Uterus (tissue), 4 donors: ENCODE measurements around the gene PHACTR2. TPM values are rescaled to one million over a fixed set of nuclear protein-coding genes. Genes with fewer than 3 reads are reported as not detected.

Experiments used
- DNase-seq, 2 donors: peaks; one replicate each; pipeline ENCODE4 v3.0.0-alpha.2; 2019 to 2020
- H3K27ac ChIP-seq, 2 donors: fragments of 200-600 bp; sonication (generic); 1 replicate in 1 of 2; 2 replicates in 1 of 2; pipeline ENCODE4 v1.5.1; 2016 to 2018
- H3K27me3 ChIP-seq, 2 donors: fragments of 200-600 bp; sonication (generic); one replicate each; pipeline ENCODE4 v1.5.1; 2018 to 2019; ENCODE audit warnings: control low read depth in 1 of 2
- H3K36me3 ChIP-seq, 2 donors: fragments of 200-600 bp; sonication (generic); one replicate each; pipeline ENCODE4 v1.5.1; 2019; ENCODE audit warnings: control low read depth in 1 of 2
- H3K4me1 ChIP-seq, 2 donors: fragments of 200-600 bp; sonication (generic); one replicate each; pipeline ENCODE4 v1.5.1; 2018 to 2019; ENCODE audit warnings: control low read depth in 1 of 2
- H3K4me3 ChIP-seq, 2 donors: fragments of 200-600 bp; sonication (generic); 1 replicate in 1 of 2; 2 replicates in 1 of 2; pipeline ENCODE4 v1.5.1; 2018 to 2019; ENCODE audit warnings: mild to moderate bottlenecking in 1 of 2
- H3K9me3 ChIP-seq, 2 donors: fragments of 200-600 bp; sonication (generic); one replicate each; pipeline ENCODE4 v1.5.1; 2019; ENCODE audit warnings: control low read depth in 1 of 2
- CTCF ChIP-seq, 4 experiments: fragments of 200-600 bp in 2 of 4; fragments of 450-650 bp in 2 of 4; sonication (generic) in 2 of 4; IDR thresholded peaks; one replicate each; pipeline ENCODE4 v1.5.1; 2016 to 2019; ENCODE audit warnings: antibody characterized with exemption in 4 of 4, mild to moderate bottlenecking in 2 of 4, moderate library complexity in 1 of 4
- POLR2A ChIP-seq, 2 donors: fragments of 450-650 bp; IDR thresholded peaks; one replicate each; pipeline ENCODE4 v1.6.1; 2016; ENCODE audit warnings: antibody characterized with exemption in 2 of 2, mild to moderate bottlenecking in 1 of 2, moderate library complexity in 1 of 2
- intact Hi-C: fragments of 100-400 bp; cut with DNase I; formaldehyde crosslinking; loops from one replicate; pipeline ENCODE4 v1.15.1; 2023; ENCODE audit warnings: low total_unique reads
- total RNA-seq, 4 donors: library from RNA; depleted of rRNA in 3 of 4; stranded (reverse); fragments of >200 nt in 3 of 4; gene quantifications; one replicate each; pipeline versions ENCODE4 v1.1.0 to v1.2.4, GENCODE V29; 2014 to 2023
- donor health status: DM: yes; HTN: yes; CAD: no.

The PHACTR2 gene
- total RNA-seq, 4 donors from 2014 or later: 78.2 to 145 (median 90.1) TPM

DNA sequence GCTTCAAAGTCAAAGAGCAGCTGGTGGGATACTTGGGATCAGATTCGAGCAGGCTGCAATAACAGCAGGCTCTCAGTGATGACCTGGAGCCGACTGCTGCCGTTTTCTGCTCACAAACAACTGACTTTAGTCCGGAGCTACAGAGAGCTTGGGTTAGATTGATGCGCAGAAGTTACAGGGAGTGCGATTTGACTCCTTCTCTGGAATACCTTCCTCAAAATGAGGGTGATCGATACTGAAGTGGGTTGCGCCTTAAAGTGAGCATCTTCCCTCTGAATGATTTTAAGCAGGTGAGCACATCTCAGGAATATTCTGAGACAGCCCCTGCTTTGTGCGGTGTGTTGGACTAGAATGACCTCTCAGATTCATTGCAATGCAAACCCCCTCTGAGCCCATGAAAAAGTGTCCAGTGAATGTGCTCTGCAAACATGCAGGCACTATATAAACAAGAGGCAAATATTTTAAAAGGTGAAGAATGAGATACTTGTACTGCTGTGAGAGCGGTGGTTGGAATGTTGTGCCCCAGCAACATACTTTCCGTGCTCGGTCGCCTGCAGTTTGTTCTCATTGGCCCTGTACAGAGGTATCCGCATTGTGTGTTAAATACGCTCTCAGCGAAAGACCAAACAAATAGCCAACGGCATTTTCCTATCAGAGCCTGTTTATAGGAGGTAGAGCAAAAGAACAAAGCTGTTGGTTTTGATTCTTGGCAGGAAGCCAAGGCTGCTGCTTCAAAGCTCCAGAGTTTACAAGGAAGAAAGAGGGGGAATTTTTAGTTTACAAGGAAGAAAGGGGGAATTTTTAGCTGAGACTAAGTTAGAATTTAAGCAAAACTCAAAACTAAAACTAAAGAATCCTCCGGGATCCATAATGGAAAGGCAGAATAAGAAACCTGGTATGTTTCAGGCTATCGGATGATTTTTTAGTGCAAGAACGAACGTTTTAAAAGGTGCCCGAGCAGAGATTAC, 67.7 kb downstream of the PHACTR2 start:
- TF ChIP-seq CTCF (IDR thresholded peaks at IDR 0.05): no peak
- no peak for TF ChIP-seq POLR2A (IDR thresholded peaks at IDR 0.05)
- peak overlapping the region; percentile 5 to 25 for H3K4me3 ChIP-seq
- no peaks in the 10 kb centered on the region for H3K36me3 ChIP-seq
- peak in 1 of 2 donors; percentile 42 for DNase-seq
- H3K27ac ChIP-seq: peak overlapping the region; percentile 70 to 82
- no peaks in the 10 kb centered on the region for H3K27me3 ChIP-seq
- H3K4me1 ChIP-seq: peaks cover 10 to 17% of the 10 kb centered on the region in 2 donors
- H3K9me3 ChIP-seq: no peaks in the 10 kb centered on the region
- intact Hi-C loops: no loop called here

GRCh38 chr6:143746202-143747119, 68.7 kb downstream of the PHACTR2 start:
- H3K4me3 ChIP-seq: peak overlapping the region; percentile 5 to 25
- H3K36me3 ChIP-seq: no peaks in the 10 kb centered on the region
- DNase-seq: no peak
- no peak for TF ChIP-seq POLR2A (IDR thresholded peaks at IDR 0.05)
- TF ChIP-seq CTCF (IDR thresholded peaks at IDR 0.05): no peak
- H3K27me3 ChIP-seq: no peaks in the 10 kb centered on the region
- H3K27ac ChIP-seq: peak overlapping the region; percentile 70 to 82
- peaks cover 10 to 17% of the 10 kb centered on the region in 2 donors for H3K4me1 ChIP-seq
- H3K9me3 ChIP-seq: no peaks in the 10 kb centered on the region
- intact Hi-C loops: no loop called here

GRCh38 chr6:143747347-143747842, 69.6 kb downstream of the PHACTR2 start:
- Histone ChIP-seq H3K4me3 (no peak overlapping the region), H3K9me3 (no peaks in the 10 kb centered on the region), H3K4me1 (peaks cover 10 to 17% of the 10 kb centered on the region in 2 donors), H3K27me3 (no peaks in the 10 kb centered on the region), H3K36me3 (no peaks in the 10 kb centered on the region), H3K27ac (peak overlapping the region in 1 of 2 donors; percentile 37)
- intact Hi-C loops: no loop called here
- DNase-seq: no peak
- TF ChIP-seq CTCF (IDR thresholded peaks at IDR 0.05): no peak
- TF ChIP-seq POLR2A (IDR thresholded peaks at IDR 0.05): no peak

DNA sequence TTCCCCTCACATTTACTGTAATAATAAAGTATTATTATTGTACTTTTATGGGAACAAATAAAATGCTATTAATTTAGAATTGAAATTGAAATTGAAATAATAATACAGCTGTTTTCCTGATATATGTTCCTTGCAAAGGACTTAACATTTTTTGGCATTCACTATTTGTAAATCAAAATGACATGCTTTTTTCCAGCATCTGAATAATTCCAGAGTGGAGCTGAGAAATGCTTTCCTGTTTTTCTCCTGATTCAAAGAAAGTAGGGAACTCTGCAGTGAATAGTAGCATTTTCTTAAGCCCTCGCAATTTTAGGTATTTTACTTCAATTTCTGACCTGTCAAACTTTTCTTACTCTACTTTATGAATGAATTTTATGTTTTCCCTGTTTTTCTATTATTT, 72.1 kb downstream of the PHACTR2 start:
- Histone ChIP-seq H3K9me3 (no peaks in the 10 kb centered on the region), H3K4me3 (no peak overlapping the region), H3K27me3 (no peaks in the 10 kb centered on the region), H3K27ac (peak overlapping the region in 1 of 2 donors; percentile 20), H3K4me1 (peaks cover 10% of the 10 kb centered on the region in 2 donors), H3K36me3 (no peaks in the 10 kb centered on the region)
- intact Hi-C loops: no loop called here
- no peak for DNase-seq
- TF ChIP-seq POLR2A (IDR thresholded peaks at IDR 0.05): no peak
- no peak for TF ChIP-seq CTCF (IDR thresholded peaks at IDR 0.05)
